ENCODE results near the gene TRPM3.

GRCh38 chr9:70641631-70642030, 479.8 kb downstream of the TRPM3 start:
- TF ChIP-seq POLR2AphosphoS5 (IDR thresholded peaks at IDR 0.05; ENCODE audit: borderline replicate concordance, low read depth, low read length) (no peak), EZH2 (IDR thresholded peaks at IDR 0.05) (no peak), FOXP2 (optimal IDR thresholded peaks at IDR 0.05; ENCODE audit: control extremely low read depth, extremely low read length, insufficient read depth) (no peak)
